Measurements from ENCODE around the gene BMPR2. TPM values are rescaled to one million over a fixed set of nuclear protein-coding genes. Genes with fewer than 3 reads are reported as not detected.
A peak's percentile ranks its signal among the peaks of the same experiment; 100 is the strongest.

BMPR2 gene
- total and polyA plus RNA-seq, 2 experiments from 2014 or later, result 12.7 to 24.9 TPM

DNA sequence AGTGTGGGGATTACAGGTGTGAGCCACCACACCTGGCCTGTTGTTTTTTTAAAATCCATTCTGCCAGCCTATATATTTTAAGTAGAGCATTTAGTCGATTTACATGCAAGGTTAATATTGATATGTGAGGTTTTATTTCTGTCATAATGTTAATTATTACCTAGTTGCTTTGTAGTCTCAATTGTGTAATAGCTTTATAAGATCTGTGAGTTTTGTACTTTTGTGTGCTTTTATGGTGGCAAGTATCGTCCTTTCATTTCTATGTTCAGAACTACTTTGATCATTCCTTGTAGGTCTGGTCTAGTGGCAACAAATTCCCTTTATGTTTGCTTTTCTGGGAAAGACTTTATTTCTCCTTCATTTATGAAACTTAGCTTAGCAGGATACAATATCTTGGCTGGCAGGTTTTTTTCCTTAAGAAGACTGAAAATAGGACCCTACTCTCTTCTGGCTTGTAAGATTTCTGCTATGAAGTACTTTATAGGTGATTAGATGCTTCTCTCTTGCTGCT, 207.6 kb downstream of the BMPR2 start:
- Histone ChIP-seq H3K4me3 (no peak overlapping the region), H3K27ac (no peak overlapping the region), H3K9me3 (ENCODE audit: low read depth) (no peaks in the 10 kb centered on the region), H3K36me3 (no peaks in the 10 kb centered on the region), H3K4me1 (ENCODE audit: low read depth) (no peaks in the 10 kb centered on the region), H3K27me3 (no peaks in the 10 kb centered on the region)
- TF ChIP-seq, protein P1, sequence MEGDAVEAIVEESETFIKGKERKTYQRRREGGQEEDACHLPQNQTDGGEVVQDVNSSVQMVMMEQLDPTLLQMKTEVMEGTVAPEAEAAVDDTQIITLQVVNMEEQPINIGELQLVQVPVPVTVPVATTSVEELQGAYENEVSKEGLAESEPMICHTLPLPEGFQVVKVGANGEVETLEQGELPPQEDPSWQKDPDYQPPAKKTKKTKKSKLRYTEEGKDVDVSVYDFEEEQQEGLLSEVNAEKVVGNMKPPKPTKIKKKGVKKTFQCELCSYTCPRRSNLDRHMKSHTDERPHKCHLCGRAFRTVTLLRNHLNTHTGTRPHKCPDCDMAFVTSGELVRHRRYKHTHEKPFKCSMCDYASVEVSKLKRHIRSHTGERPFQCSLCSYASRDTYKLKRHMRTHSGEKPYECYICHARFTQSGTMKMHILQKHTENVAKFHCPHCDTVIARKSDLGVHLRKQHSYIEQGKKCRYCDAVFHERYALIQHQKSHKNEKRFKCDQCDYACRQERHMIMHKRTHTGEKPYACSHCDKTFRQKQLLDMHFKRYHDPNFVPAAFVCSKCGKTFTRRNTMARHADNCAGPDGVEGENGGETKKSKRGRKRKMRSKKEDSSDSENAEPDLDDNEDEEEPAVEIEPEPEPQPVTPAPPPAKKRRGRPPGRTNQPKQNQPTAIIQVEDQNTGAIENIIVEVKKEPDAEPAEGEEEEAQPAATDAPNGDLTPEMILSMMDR (IDR thresholded peaks at IDR 0.05; ENCODE audit: low read depth, low read length), result no peak
- DNase-seq (ENCODE audit: low read depth in 1 of 2, low spot score in 1 of 2), result no peak

DNA sequence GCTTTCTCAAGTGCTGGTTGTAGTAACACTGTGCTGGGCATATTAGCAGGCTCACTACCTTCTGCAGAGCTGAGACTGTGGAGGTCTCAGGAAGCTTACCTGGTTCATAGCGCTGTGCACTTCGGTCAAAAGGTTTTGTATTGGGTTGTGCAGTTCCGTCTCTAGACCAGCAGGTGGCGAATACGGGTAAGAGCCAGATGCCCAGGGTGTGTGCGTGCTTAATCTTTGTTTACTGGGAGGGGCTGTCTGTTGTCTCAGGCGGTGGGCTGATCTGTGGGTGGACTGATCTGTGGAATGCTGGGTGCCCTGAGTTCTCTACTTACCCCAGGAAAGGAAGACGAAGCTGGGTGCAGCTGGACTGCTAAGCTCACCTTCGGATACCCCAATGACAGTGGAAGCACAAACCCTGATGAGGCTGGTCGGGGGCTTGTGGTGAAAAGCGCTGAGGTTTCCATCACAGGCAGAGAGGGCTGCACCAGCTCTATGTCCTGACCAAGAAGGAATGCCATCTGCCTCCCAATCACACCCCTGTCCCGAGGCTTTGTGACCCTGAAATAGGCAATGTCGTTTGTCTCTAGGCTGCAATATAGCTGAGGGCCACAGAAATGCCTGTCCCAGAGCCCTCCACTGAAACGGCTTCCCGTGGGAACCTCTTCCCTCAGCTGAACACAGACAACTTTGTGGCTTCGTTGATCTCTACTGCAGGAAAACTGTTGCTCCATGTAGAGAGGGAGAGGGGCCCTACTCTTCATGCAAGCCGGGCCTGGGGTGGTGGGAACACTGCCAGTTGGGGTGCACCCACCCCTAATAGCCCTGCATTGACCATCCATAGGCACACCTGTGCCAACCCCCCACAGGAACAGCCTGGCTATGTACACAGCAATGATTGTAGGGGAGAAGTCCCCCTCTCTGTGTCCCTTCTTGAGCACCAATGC, 212.8 kb downstream of the BMPR2 start:
- Histone ChIP-seq H3K9me3 (ENCODE audit: low read depth) (no peaks in the 10 kb centered on the region), H3K27ac (no peak overlapping the region), H3K4me1 (ENCODE audit: low read depth) (peaks cover 6% of the 10 kb centered on the region), H3K27me3 (no peaks in the 10 kb centered on the region), H3K4me3 (no peak overlapping the region), H3K36me3 (no peaks in the 10 kb centered on the region)
- DNase-seq (ENCODE audit: low read depth in 1 of 2, low spot score in 1 of 2), result peak; percentile 79 to 86
- TF ChIP-seq, protein P1 (IDR thresholded peaks at IDR 0.05; ENCODE audit: low read depth, low read length), result peak; percentile 95

DNA sequence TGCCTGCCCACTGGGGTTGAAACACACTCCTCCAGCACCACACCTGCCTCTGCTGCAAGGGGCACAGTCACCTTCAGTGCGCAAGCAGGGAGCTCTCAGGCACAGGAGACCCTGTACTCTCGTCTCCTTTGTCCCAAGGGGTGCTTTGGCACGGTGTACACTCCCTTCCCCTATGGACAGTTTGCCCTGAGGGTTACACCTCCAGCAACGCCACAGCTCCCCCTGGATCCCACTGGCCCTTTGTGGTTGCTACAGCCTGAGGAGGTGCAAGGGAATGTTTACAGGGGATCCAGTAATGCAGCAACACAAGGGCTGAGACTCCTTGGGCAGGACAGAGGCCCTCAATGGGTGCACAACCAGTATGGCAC, 213.4 kb downstream of the BMPR2 start:
- H3K9me3 ChIP-seq (ENCODE audit: low read depth), result no peaks in the 10 kb centered on the region
- DNase-seq (ENCODE audit: low read depth in 1 of 2, low spot score in 1 of 2), result no peak
- TF ChIP-seq, protein P1 (IDR thresholded peaks at IDR 0.05; ENCODE audit: low read depth, low read length), result no peak

DNA sequence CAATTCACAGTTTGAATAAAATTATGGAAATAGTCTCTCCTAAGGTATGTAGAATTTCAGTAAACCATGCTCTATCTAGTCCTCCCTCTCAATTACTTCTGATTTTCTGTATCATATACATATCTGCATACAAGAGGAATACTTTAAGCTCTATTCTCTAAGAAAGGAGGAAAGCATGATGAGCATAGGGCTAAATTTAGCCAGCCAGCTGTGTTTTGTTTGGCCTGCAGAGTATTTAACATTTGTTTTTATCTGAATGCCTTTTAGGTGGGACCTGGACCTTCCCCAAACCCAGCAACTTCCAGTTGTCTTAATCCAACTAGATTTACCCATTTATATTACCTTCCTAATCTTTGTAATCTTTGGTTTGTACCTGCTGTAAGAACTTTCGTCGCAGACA, 216.4 kb downstream of the BMPR2 start:
- Histone ChIP-seq H3K4me1 (ENCODE audit: low read depth) (peaks cover 6% of the 10 kb centered on the region), H3K36me3 (no peaks in the 10 kb centered on the region), H3K27ac (no peak overlapping the region), H3K9me3 (ENCODE audit: low read depth) (no peaks in the 10 kb centered on the region), H3K4me3 (no peak overlapping the region), H3K27me3 (no peaks in the 10 kb centered on the region)
- TF ChIP-seq, protein P1 (IDR thresholded peaks at IDR 0.05; ENCODE audit: low read depth, low read length), result no peak
- DNase-seq (ENCODE audit: low read depth in 1 of 2, low spot score in 1 of 2), result no peak

More for the DNA sequence above, 213.4 kb downstream of the BMPR2 start:
- peaks cover 6% of the 10 kb centered on the region for H3K4me1 ChIP-seq (ENCODE audit: low read depth)
- H3K36me3 ChIP-seq, result no peaks in the 10 kb centered on the region
- H3K27ac ChIP-seq, result no peak overlapping the region
- H3K27me3 ChIP-seq, result no peaks in the 10 kb centered on the region
- no peak overlapping the region for H3K4me3 ChIP-seq

DNA sequence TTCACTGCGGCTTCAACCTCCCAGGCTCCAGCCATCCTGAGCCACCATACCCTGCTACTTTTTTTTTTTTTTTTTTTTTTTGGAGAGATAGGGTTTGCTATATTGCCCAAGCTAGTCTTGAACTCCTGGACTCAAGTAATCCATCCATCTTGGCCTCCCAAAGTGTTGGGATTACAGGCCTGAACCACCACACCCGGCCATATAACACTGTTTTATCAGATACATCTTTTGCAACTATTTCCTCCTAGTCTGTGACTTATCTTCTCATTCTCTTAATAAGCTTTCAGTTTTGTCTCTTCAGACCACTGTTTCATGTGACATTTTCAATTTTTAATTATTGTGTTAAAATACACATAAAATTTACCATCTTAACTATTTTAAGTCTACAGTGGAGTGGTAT, 223.0 kb downstream of the BMPR2 start:
- no peaks in the 10 kb centered on the region for H3K9me3 ChIP-seq (ENCODE audit: low read depth)
- no peaks in the 10 kb centered on the region for H3K4me1 ChIP-seq (ENCODE audit: low read depth)
- TF ChIP-seq, protein P1 (IDR thresholded peaks at IDR 0.05; ENCODE audit: low read depth, low read length), result no peak
- H3K27ac ChIP-seq, result no peak overlapping the region
- no peaks in the 10 kb centered on the region for H3K36me3 ChIP-seq
- no peaks in the 10 kb centered on the region for H3K27me3 ChIP-seq
- no peak for DNase-seq (ENCODE audit: low read depth in 1 of 2, low spot score in 1 of 2)
- H3K4me3 ChIP-seq, result no peak overlapping the region

All from cardiac muscle cell (in vitro differentiated cells and primary cell).